Activated gamma-delta T cell treated with Interleukin-2 at 50 U/mL for 16 hours (primary cell): ENCODE data around the gene CHN2.

ENCODE experiments used
- DNase-seq: peaks from one replicate; pipeline ENCODE4 v3.0.0-alpha.2; 2020

Gene CHN2

GRCh38 chr7:29413626-29414136 lies 219.1 kb downstream of the CHN2 start:
- no peak for DNase-seq

- DNase-seq = no peak
These were observed 219.6 kb downstream of the CHN2 start for GRCh38 chr7:29414216-29414615.

- DNase-seq = no peak
These were observed 220.6 kb downstream of the CHN2 start for GRCh38 chr7:29415215-29415614.

GRCh38 chr7:29416276-29416937 lies 221.8 kb downstream of the CHN2 start:
- no peak for DNase-seq

GRCh38 chr7:29416938-29417305 lies 222.3 kb downstream of the CHN2 start:
- DNase-seq = no peak

GRCh38 chr7:29418056-29418455 lies 223.5 kb downstream of the CHN2 start:
- no peak for DNase-seq

- DNase-seq = no peak
These were observed 224.1 kb downstream of the CHN2 start for GRCh38 chr7:29418651-29419050.

GRCh38 chr7:29420011-29420410 lies 225.4 kb downstream of the CHN2 start:
- no peak for DNase-seq

- no peak for DNase-seq
These were observed 226.7 kb downstream of the CHN2 start for GRCh38 chr7:29421010-29421956.

- DNase-seq = no peak
These were observed 228.3 kb downstream of the CHN2 start for GRCh38 chr7:29422829-29423228.

- DNase-seq = no peak
These were observed 229.9 kb downstream of the CHN2 start for GRCh38 chr7:29424295-29424983.

- no peak for DNase-seq
These were observed 230.4 kb downstream of the CHN2 start for GRCh38 chr7:29424984-29425309.

- no peak for DNase-seq
These were observed 232.0 kb downstream of the CHN2 start for GRCh38 chr7:29426587-29426986.

- no peak for DNase-seq
These were observed 234.8 kb downstream of the CHN2 start for GRCh38 chr7:29429401-29429800.

- DNase-seq = no peak
These were observed 235.8 kb downstream of the CHN2 start for GRCh38 chr7:29430279-29430949.

GRCh38 chr7:29431686-29432085 lies 237.1 kb downstream of the CHN2 start:
- no peak for DNase-seq

- no peak for DNase-seq
These were observed 238.1 kb downstream of the CHN2 start for GRCh38 chr7:29432721-29433120.

GRCh38 chr7:29434380-29434768 lies 239.8 kb downstream of the CHN2 start:
- DNase-seq = no peak

GRCh38 chr7:29435167-29435566 lies 240.6 kb downstream of the CHN2 start:
- DNase-seq = no peak

GRCh38 chr7:29435902-29436301 lies 241.3 kb downstream of the CHN2 start:
- no peak for DNase-seq

GRCh38 chr7:29442146-29442545 lies 247.6 kb downstream of the CHN2 start:
- no peak for DNase-seq

GRCh38 chr7:29443552-29443951 lies 249.0 kb downstream of the CHN2 start:
- DNase-seq = no peak

- DNase-seq = no peak
These were observed 249.7 kb downstream of the CHN2 start for GRCh38 chr7:29444267-29444666.
